Astrocyte of the cerebellum (primary cell): ENCODE results near the gene BOD1.

Experiments used
- DNase-seq: peaks from one replicate; pipeline ENCODE4 v3.0.0-alpha.2; 2011; ENCODE audit warnings: low read depth
- H3K4me3 ChIP-seq: 2 replicates; pipeline ENCODE4 v1.5.1; 2011; ENCODE audit warnings: mild to moderate bottlenecking, low read depth, low read length, moderate library complexity
- CTCF ChIP-seq: IDR thresholded peaks from 2 replicates; pipeline ENCODE4 v1.5.1; 2012; ENCODE audit warnings: low read length, low read depth, moderate library complexity, mild to moderate bottlenecking; ENCODE audit errors: missing control alignments
- in situ Hi-C: cut with HindIII; loops from 2 replicates; pipeline ENCODE4 v1.10.0; 2017; ENCODE audit warnings: low sequenced_read_pairs

BOD1 gene

GRCh38 chr5:173640156-173640804, 23.8 kb upstream of the BOD1 start:
- H3K4me3 ChIP-seq: no peak overlapping the region
- in situ Hi-C loops: no loop called here
- no peak for TF ChIP-seq CTCF
- DNase-seq: no peak

GRCh38 chr5:173638126-173639040, 21.9 kb upstream of the BOD1 start:
- TF ChIP-seq CTCF: no peak
- in situ Hi-C loops: no loop called here
- H3K4me3 ChIP-seq: no peak overlapping the region
- DNase-seq: no peak

GRCh38 chr5:173637340-173637739, 20.9 kb upstream of the BOD1 start:
- no peak for TF ChIP-seq CTCF
- in situ Hi-C loops: no loop called here
- no peak overlapping the region for H3K4me3 ChIP-seq
- DNase-seq: no peak

- TF ChIP-seq CTCF: no peak
- no peak for DNase-seq
- no peak overlapping the region for H3K4me3 ChIP-seq
- in situ Hi-C loops: no loop called here
These were observed 18.1 kb upstream of the BOD1 start for GRCh38 chr5:173634465-173634983.

- H3K4me3 ChIP-seq: no peak overlapping the region
- in situ Hi-C loops: no loop called here
- no peak for DNase-seq
- TF ChIP-seq CTCF: no peak
These were observed 16.9 kb upstream of the BOD1 start for GRCh38 chr5:173633304-173633703.

- no peak overlapping the region for H3K4me3 ChIP-seq
- DNase-seq: no peak
- no peak for TF ChIP-seq CTCF
- in situ Hi-C loops: no loop called here
These were observed 15.0 kb upstream of the BOD1 start for GRCh38 chr5:173631478-173631877.
